CD4-positive, alpha-beta T cell treated with Interleukin-17A for 4 hours (primary cell): Measurements from ENCODE around the gene ATM.
"Not testable (repeated sequence)": the region's sequence is repeated elsewhere in the genome, so short reads cannot be mapped to it uniquely, and the experiment has no call there.

ENCODE experiments used
- DNase-seq: peaks from one replicate; pipeline ENCODE4 v3.0.0-alpha.2; 2020; ENCODE audit warnings: mixed read lengths

The ATM gene

GRCh38 chr11:108293229-108293628 is 70.4 kb downstream of the ATM start:
- no peak for DNase-seq

- DNase-seq, result no peak
These were observed 79.4 kb downstream of the ATM start for GRCh38 chr11:108302121-108302785.

- no peak for DNase-seq
These were observed 84.9 kb downstream of the ATM start for GRCh38 chr11:108307751-108308150.

GRCh38 chr11:108313444-108313843 is 90.6 kb downstream of the ATM start:
- DNase-seq, result no peak

- DNase-seq, result no peak
These were observed 93.2 kb downstream of the ATM start for GRCh38 chr11:108316061-108316460.

- no peak for DNase-seq
These were observed 96.8 kb downstream of the ATM start for GRCh38 chr11:108319541-108320145.

- no peak for DNase-seq
These were observed 99.8 kb downstream of the ATM start for GRCh38 chr11:108322666-108323065.

GRCh38 chr11:108324587-108324986 is 101.7 kb downstream of the ATM start:
- DNase-seq, result no peak

- DNase-seq, result no peak
These were observed 110.6 kb downstream of the ATM start for GRCh38 chr11:108333403-108333899.

GRCh38 chr11:108338750-108339149 is 115.9 kb downstream of the ATM start:
- no peak for DNase-seq

GRCh38 chr11:108340973-108341372 is 118.1 kb downstream of the ATM start:
- no peak for DNase-seq

GRCh38 chr11:108341654-108342053 is 118.8 kb downstream of the ATM start:
- no peak for DNase-seq

GRCh38 chr11:108343714-108344113 is 120.8 kb downstream of the ATM start:
- DNase-seq, result no peak

- DNase-seq, result no peak
These were observed 122.9 kb downstream of the ATM start for GRCh38 chr11:108345767-108346166.

GRCh38 chr11:108346451-108346850 is 123.6 kb downstream of the ATM start:
- DNase-seq, result no peak

- DNase-seq, result no peak
These were observed 128.6 kb downstream of the ATM start for GRCh38 chr11:108351468-108351867.

- no peak for DNase-seq
These were observed 141.3 kb downstream of the ATM start for GRCh38 chr11:108364159-108364558.

- no peak for DNase-seq
These were observed 145.3 kb downstream of the ATM start for GRCh38 chr11:108368134-108368533.

GRCh38 chr11:108369064-108369463 is 146.2 kb downstream of the ATM start:
- no peak for DNase-seq

GRCh38 chr11:108370315-108370714 is 147.4 kb downstream of the ATM start:
- no peak for DNase-seq

GRCh38 chr11:108370990-108371389 is 148.1 kb downstream of the ATM start:
- DNase-seq, result no peak

- DNase-seq, result not testable (repeated sequence)
These were observed 150.6 kb downstream of the ATM start for GRCh38 chr11:108373505-108373904.

- DNase-seq, result no peak
These were observed 165.7 kb downstream of the ATM start for GRCh38 chr11:108388576-108388975.

- DNase-seq, result no peak
These were observed 169.5 kb downstream of the ATM start for GRCh38 chr11:108392353-108392752.

- DNase-seq, result no peak
These were observed 170.2 kb downstream of the ATM start for GRCh38 chr11:108393046-108393445.
